Karpas-422 (cell line): Measurements from ENCODE around the gene OR5AN1. TPM values are rescaled to one million over a fixed set of nuclear protein-coding genes. Genes with fewer than 3 reads are reported as not detected.
"Not testable (repeated sequence)": the region's sequence is repeated elsewhere in the genome, so short reads cannot be mapped to it uniquely, and the experiment has no call there.

Source experiments
- DNase-seq: peaks from one replicate; pipeline ENCODE4 v3.0.0-alpha.2; 2015
- H2AFZ ChIP-seq: fragments of 200-600 bp; sonication (generic); 2 replicates; pipeline ENCODE4 v1.6.1; 2014; ENCODE audit warnings: antibody characterized with exemption, low read length, mixed read lengths
- H3K27ac ChIP-seq: fragments of 200-600 bp; sonication (generic); 2 replicates; pipeline ENCODE4 v1.5.1; 2014; ENCODE audit warnings: mild to moderate bottlenecking, low read length, moderate library complexity
- H3K27me3 ChIP-seq: fragments of 200-600 bp; sonication (generic); 2 replicates; pipeline ENCODE4 v1.6.1; 2014; ENCODE audit warnings: low read length, mixed read lengths
- H3K36me3 ChIP-seq: fragments of 200-600 bp; sonication (generic); 2 replicates; pipeline ENCODE4 v1.6.1; 2014; ENCODE audit warnings: low read length, mixed read lengths; ENCODE audit not compliant: insufficient read depth
- H3K4me1 ChIP-seq: fragments of 200-600 bp; sonication (generic); 2 replicates; pipeline ENCODE4 v1.6.1; 2014; ENCODE audit warnings: mild to moderate bottlenecking, low read length, mixed read lengths
- H3K4me2 ChIP-seq: fragments of 200-600 bp; sonication (generic); 2 replicates; pipeline ENCODE4 v1.6.1; 2014; ENCODE audit warnings: low read length, low read depth, mild to moderate bottlenecking; ENCODE audit not compliant: poor library complexity, severe bottlenecking
- H3K4me3 ChIP-seq: fragments of 200-600 bp; sonication (generic); 2 replicates; pipeline ENCODE4 v1.5.1; 2014; ENCODE audit warnings: mild to moderate bottlenecking, antibody characterized with exemption, low read length, mixed read lengths
- H3K79me2 ChIP-seq: fragments of 200-600 bp; sonication (generic); 2 replicates; pipeline ENCODE4 v1.6.1; 2014; ENCODE audit warnings: mild to moderate bottlenecking, low read length, mixed read lengths
- H3K9ac ChIP-seq: fragments of 200-600 bp; sonication (generic); 2 replicates; pipeline ENCODE4 v1.6.0; 2014; ENCODE audit warnings: low read length
- H3K9me2 ChIP-seq: fragments of 200-600 bp; sonication (generic), shearing (Covaris generic); replicated peaks from 2 replicates; pipeline ENCODE4 v1.6.0; 2014; ENCODE audit warnings: mild to moderate bottlenecking, low read length, moderate library complexity; ENCODE audit not compliant: insufficient read depth
- H3K9me3 ChIP-seq: fragments of 300-700, 200-600 bp; sonication (generic); 2 replicates; pipeline ENCODE4 v1.6.1; 2014; ENCODE audit warnings: low read length, mixed read lengths
- H4K20me1 ChIP-seq: fragments of 200-600 bp; sonication (generic); 2 replicates; pipeline ENCODE4 v1.6.1; 2014; ENCODE audit warnings: mild to moderate bottlenecking, antibody characterized with exemption, low read length, low read depth; ENCODE audit not compliant: insufficient read depth
- total RNA-seq: library from RNA; depleted of rRNA; stranded (reverse); fragments of >200 nt; shearing (Covaris generic); gene quantifications from 2 replicates; pipeline ENCODE4 v1.2.3, GENCODE V29; 2014; ENCODE audit warnings: low replicate concordance; rRNA removed

The OR5AN1 gene, protein sequence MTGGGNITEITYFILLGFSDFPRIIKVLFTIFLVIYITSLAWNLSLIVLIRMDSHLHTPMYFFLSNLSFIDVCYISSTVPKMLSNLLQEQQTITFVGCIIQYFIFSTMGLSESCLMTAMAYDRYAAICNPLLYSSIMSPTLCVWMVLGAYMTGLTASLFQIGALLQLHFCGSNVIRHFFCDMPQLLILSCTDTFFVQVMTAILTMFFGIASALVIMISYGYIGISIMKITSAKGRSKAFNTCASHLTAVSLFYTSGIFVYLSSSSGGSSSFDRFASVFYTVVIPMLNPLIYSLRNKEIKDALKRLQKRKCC
- 0.04 and 0.45 TPM in 2 replicates for total RNA-seq

DNA sequence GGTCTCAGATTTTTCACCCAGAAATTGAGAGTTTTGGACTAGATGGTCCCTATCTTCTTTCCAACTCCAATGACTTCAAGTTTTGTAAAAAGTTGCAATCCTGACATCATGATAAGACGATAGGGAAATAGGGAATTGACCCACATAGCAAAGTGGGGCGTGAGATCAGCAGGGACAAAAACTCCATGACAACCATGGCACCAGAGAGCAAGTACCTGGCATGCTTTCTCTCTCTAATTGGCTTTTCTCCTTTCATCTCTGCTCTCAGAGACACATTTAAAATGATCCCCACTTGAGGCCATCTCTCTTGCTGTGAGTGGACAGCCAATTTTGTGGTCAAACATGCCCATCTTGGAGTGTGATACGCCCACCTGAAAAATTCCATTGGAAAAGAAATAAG lies at the start of gene OR5AN1:
OR5AN1 (plus strand) TSS at position 301 of the 400 bp plus-strand sequence. CDS start 5,564 bp downstream, outside the sequence.
- Histone ChIP-seq H3K9me3 (no peaks in the 10 kb centered on the region), H3K27me3 (no peaks in the 10 kb centered on the region), H2AFZ (no peak within 1 kb of the TSS), H3K4me2 (no peak within 1 kb of the TSS), H3K4me1 (no peaks in the 10 kb centered on the region), H3K9ac (no peak within 1 kb of the TSS), H3K36me3 (no peaks in the 10 kb centered on the region), H3K9me2 (no peaks in the 10 kb centered on the region), H4K20me1 (no peaks in the 10 kb centered on the region), H3K79me2 (no peaks in the 10 kb centered on the region), H3K4me3 (no peak within 1 kb of the TSS), H3K27ac (no peak within 1 kb of the TSS)
- no peak for DNase-seq

DNA sequence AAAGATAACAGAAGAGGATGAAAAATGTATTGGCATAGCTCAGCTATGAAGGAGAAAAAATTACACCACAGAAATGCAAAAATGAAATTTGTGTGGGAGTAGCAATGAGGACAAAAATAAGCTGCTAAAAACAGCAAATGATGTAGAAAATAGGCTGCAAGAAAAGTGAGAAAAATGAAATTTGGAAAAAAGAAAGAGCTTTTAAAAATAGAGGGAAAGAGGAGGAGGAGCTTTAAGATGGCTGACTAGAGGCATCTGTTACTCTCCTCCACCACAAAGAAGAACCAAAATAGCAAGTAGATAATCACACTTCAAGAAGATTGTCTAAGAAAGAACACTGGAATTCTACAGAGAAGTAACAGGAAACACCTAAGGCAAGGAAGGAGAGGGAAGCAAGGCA lies 23.7 kb upstream of the OR5AN1 start:
- no peak overlapping the region for H3K27ac ChIP-seq

DNA sequence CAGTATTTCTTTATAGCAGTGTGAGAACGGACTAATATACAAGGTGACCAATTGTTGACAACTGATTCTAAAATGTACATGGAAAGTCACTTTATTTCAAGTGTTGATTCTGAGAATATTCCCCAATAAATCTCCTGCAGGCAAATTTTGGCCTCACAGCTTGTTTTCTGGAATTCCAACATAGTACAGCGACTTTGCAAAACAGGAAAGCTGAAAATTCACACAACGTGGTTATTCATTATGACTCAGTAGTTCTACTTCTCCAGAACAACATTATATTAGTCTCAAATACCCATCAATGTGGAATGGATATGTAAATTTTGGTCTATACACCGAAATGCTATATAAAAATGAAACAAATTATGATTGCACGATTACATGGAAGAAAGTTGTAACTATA lies 22.5 kb upstream of the OR5AN1 start:
- no peaks in the 10 kb centered on the region for H3K36me3 ChIP-seq
- no peaks in the 10 kb centered on the region for H3K27me3 ChIP-seq
- H2AFZ ChIP-seq, result no peak overlapping the region
- H3K9me2 ChIP-seq, result no peaks in the 10 kb centered on the region
- no peak overlapping the region for H3K4me2 ChIP-seq
- no peaks in the 10 kb centered on the region for H3K4me1 ChIP-seq
- H3K9ac ChIP-seq, result no peak overlapping the region
- no peak overlapping the region for H3K27ac ChIP-seq
- no peak for DNase-seq
- H3K79me2 ChIP-seq, result no peaks in the 10 kb centered on the region
- H3K9me3 ChIP-seq, result no peaks in the 10 kb centered on the region
- no peaks in the 10 kb centered on the region for H4K20me1 ChIP-seq
- H3K4me3 ChIP-seq, result no peak overlapping the region

More for the DNA sequence above, 23.7 kb upstream of the OR5AN1 start:
- Histone ChIP-seq H3K4me1 (no peaks in the 10 kb centered on the region), H4K20me1 (no peaks in the 10 kb centered on the region), H3K9me3 (no peaks in the 10 kb centered on the region), H3K27me3 (no peaks in the 10 kb centered on the region), H2AFZ (no peak overlapping the region), H3K9me2 (no peaks in the 10 kb centered on the region), H3K4me3 (no peak overlapping the region), H3K36me3 (no peaks in the 10 kb centered on the region), H3K4me2 (no peak overlapping the region), H3K79me2 (no peaks in the 10 kb centered on the region), H3K9ac (no peak overlapping the region)
- no peak for DNase-seq

DNA sequence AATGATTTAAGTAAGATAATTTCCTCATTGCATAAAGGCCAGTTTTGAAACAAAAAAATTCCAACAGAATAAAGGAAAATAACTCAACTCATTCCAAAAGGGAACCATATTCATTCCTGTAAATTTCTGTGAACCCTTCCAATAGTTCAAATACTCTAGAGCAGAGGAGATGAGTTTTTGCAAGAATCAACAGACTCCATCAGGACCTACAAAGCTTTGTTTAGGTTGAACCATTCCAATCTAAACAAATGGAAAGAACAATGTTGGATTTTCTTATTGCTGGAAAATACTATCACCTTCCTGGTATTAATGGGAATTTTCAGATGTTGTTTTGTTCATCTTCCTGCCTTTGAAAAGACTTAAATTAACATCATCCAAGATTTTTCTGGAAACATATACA lies 21.8 kb upstream of the OR5AN1 start:
- H4K20me1 ChIP-seq, result no peaks in the 10 kb centered on the region
- no peaks in the 10 kb centered on the region for H3K9me2 ChIP-seq
- no peaks in the 10 kb centered on the region for H3K36me3 ChIP-seq
- no peaks in the 10 kb centered on the region for H3K27me3 ChIP-seq
- no peaks in the 10 kb centered on the region for H3K4me1 ChIP-seq
- H3K79me2 ChIP-seq, result no peaks in the 10 kb centered on the region
- no peaks in the 10 kb centered on the region for H3K9me3 ChIP-seq
- no peak overlapping the region for H3K4me3 ChIP-seq
- no peak overlapping the region for H3K4me2 ChIP-seq
- no peak for DNase-seq
- no peak overlapping the region for H3K9ac ChIP-seq
- H2AFZ ChIP-seq, result no peak overlapping the region
- H3K27ac ChIP-seq, result no peak overlapping the region

DNA sequence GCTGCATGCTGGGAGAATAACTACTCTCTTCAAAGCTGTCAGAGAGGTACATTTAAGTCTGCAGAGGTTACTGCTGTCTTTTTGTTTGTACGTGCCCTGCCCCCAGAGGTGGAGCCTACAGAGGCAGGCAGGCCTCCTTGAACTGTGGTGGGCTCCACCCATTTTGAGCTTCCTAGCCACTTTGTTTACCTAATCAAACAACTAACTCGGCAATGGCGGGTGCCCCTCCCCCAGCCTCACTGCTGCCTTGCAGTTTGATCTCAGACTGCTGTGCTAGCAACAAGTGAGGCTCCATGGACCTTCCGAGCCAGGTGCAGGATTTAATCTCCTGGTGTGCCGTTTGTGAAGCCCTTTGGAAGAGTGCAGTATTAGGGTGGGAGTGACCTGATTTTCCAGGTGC lies 9.0 kb upstream of the OR5AN1 start:
- H3K27me3 ChIP-seq, H3K79me2 ChIP-seq, H2AFZ ChIP-seq, H3K27ac ChIP-seq, H3K9me3 ChIP-seq, H3K9ac ChIP-seq, H3K4me1 ChIP-seq, H4K20me1 ChIP-seq, H3K4me3 ChIP-seq, H3K9me2 ChIP-seq, H3K4me2 ChIP-seq, DNase-seq, H3K36me3 ChIP-seq: not testable (repeated sequence)

DNA sequence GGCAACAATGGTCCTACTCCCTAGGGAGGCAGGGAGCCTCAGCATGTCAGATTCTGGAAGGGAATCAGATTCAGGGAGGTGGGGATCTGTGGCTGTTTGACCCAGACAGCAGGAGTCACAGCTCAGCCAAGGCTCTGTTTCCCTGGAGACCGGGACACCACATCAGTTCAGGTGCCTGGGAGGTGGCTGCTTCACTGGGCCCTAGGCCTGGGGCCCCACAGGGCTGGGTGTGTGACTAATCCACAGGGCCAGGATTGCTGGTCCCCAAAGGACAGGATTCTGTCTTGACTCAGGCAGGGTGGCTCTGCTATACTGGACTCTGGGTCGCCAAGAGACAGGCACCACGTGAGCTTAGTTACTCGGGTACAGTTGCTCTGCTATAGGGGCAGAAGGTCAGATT lies 3.5 kb upstream of the OR5AN1 start:
- H3K9me3 ChIP-seq, result no peaks in the 10 kb centered on the region
- no peaks in the 10 kb centered on the region for H3K36me3 ChIP-seq
- no peak overlapping the region for H3K4me2 ChIP-seq
- H3K79me2 ChIP-seq, result no peaks in the 10 kb centered on the region
- H3K4me3 ChIP-seq, result no peak overlapping the region
- H3K27me3 ChIP-seq, result no peaks in the 10 kb centered on the region
- no peaks in the 10 kb centered on the region for H3K9me2 ChIP-seq
- no peak overlapping the region for H3K9ac ChIP-seq
- H3K27ac ChIP-seq, result no peak overlapping the region
- H4K20me1 ChIP-seq, result no peaks in the 10 kb centered on the region
- H2AFZ ChIP-seq, result no peak overlapping the region
- no peak for DNase-seq
- no peaks in the 10 kb centered on the region for H3K4me1 ChIP-seq

DNA sequence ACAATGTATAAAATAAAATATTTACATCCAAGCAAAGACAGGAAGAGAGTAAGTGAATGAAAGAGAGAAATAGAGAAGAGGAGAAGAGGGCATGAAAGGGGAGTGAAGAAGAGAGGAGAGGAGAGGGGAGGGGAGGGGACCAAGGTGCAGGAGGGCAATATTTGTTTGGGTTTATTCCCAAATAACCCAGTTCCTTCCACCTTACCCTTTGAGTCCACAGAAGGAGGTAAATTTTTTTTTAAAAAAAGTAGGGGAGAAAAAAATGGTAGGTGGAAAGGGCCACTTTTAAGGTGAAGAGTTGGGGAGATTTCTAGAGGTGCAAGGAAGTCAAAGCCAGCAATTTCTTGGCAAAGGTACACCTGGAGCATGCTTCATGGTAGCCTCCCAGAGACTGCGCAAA lies 2.1 kb upstream of the OR5AN1 start:
- Histone ChIP-seq H3K9me2 (no peaks in the 10 kb centered on the region), H3K27ac (no peak overlapping the region), H3K27me3 (no peaks in the 10 kb centered on the region), H3K79me2 (no peaks in the 10 kb centered on the region), H2AFZ (no peak overlapping the region), H3K4me2 (no peak overlapping the region), H4K20me1 (no peaks in the 10 kb centered on the region), H3K4me3 (no peak overlapping the region), H3K4me1 (no peaks in the 10 kb centered on the region), H3K36me3 (no peaks in the 10 kb centered on the region), H3K9ac (no peak overlapping the region), H3K9me3 (no peaks in the 10 kb centered on the region)
- no peak for DNase-seq

DNA sequence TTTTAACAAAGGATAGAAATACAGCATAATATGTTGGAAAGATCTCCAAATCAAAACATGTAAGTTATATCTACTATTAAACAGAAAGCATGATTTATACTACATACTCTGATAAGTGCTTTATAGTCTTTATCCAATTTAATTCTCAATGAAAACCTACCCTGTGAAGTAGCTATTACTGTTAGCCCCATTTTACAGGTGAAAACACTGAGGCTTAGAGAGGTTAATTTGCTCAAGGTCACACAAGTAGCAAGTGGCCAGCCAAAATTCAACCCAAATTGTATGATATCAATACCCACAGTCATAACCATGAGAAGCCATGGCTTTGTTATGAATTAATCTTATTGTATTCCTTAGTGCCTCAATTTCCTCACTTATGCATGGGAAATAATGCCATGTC lies 675 bp upstream of the OR5AN1 start:
- Histone ChIP-seq H3K79me2 (no peaks in the 10 kb centered on the region), H3K27ac (no peak overlapping the region), H3K4me3 (no peak overlapping the region), H3K36me3 (no peaks in the 10 kb centered on the region), H3K9me2 (no peaks in the 10 kb centered on the region), H4K20me1 (no peaks in the 10 kb centered on the region), H3K9ac (no peak overlapping the region), H3K4me2 (no peak overlapping the region), H3K9me3 (no peaks in the 10 kb centered on the region), H3K27me3 (no peaks in the 10 kb centered on the region), H3K4me1 (no peaks in the 10 kb centered on the region), H2AFZ (no peak overlapping the region)
- no peak for DNase-seq
